ENCODE results near the gene CACNG1. TPM values are rescaled to one million over a fixed set of nuclear protein-coding genes. Genes with fewer than 3 reads are reported as not detected.

The CACNG1 gene
- total RNA-seq, 4 donors from 2014 or later, result not detected

- Histone ChIP-seq H3K4me1 (no peaks in the 10 kb centered on the region), H3K27ac (no peak overlapping the region), H3K9me3 (no peaks in the 10 kb centered on the region), H3K27me3 (no peaks in the 10 kb centered on the region), H3K36me3 (no peaks in the 10 kb centered on the region), H3K4me3 (no peak overlapping the region)
- in situ Hi-C loops (cut with MboI; ENCODE audit: low pct_ligation_motif_present in 1 of 4, low pct_unique_long_range_greater_than_20kb in 1 of 4, low sequenced_read_pairs in 3 of 4) (no loop called here), intact Hi-C loops (cut with DNase I; ENCODE audit: low total_unique reads) (no loop called here)
- TF ChIP-seq POLR2A (IDR thresholded peaks at IDR 0.05), result no peak
- TF ChIP-seq POLR2AphosphoS5 (IDR thresholded peaks at IDR 0.05), result no peak
- TF ChIP-seq, protein P1, sequence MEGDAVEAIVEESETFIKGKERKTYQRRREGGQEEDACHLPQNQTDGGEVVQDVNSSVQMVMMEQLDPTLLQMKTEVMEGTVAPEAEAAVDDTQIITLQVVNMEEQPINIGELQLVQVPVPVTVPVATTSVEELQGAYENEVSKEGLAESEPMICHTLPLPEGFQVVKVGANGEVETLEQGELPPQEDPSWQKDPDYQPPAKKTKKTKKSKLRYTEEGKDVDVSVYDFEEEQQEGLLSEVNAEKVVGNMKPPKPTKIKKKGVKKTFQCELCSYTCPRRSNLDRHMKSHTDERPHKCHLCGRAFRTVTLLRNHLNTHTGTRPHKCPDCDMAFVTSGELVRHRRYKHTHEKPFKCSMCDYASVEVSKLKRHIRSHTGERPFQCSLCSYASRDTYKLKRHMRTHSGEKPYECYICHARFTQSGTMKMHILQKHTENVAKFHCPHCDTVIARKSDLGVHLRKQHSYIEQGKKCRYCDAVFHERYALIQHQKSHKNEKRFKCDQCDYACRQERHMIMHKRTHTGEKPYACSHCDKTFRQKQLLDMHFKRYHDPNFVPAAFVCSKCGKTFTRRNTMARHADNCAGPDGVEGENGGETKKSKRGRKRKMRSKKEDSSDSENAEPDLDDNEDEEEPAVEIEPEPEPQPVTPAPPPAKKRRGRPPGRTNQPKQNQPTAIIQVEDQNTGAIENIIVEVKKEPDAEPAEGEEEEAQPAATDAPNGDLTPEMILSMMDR (IDR thresholded peaks at IDR 0.05), result no peak
- TF ChIP-seq EP300 (IDR thresholded peaks at IDR 0.05; ENCODE audit: low read depth), result no peak
- 88% methylated on average over 2 of the region's 2 CpGs; no CpG with 5 or more reads in 1 of the 2 donors for WGBS, 2 donors (ENCODE audit: low coverage in 1 of 2)
- no peak for DNase-seq
Measured at GRCh38 chr17:67003231-67003630, 41.1 kb upstream of the CACNG1 start.

GRCh38 chr17:67004181-67004580 is 40.2 kb upstream of the CACNG1 start:
- H3K4me3 ChIP-seq, result no peak overlapping the region
- no peaks in the 10 kb centered on the region for H3K36me3 ChIP-seq
- 74 to 80% methylated on average over 1 to 11 of the region's 11 CpGs for WGBS, 2 donors (ENCODE audit: low coverage in 1 of 2)
- DNase-seq, result no peak
- intact Hi-C loops (cut with DNase I; ENCODE audit: low total_unique reads) (no loop called here), in situ Hi-C loops (cut with MboI; ENCODE audit: low pct_ligation_motif_present in 1 of 4, low pct_unique_long_range_greater_than_20kb in 1 of 4, low sequenced_read_pairs in 3 of 4) (no loop called here)
- H3K9me3 ChIP-seq, result no peaks in the 10 kb centered on the region
- TF ChIP-seq POLR2A (IDR thresholded peaks at IDR 0.05) (no peak), POLR2AphosphoS5 (IDR thresholded peaks at IDR 0.05) (no peak), EP300 (IDR thresholded peaks at IDR 0.05; ENCODE audit: low read depth) (no peak)
- TF ChIP-seq, protein P1 (IDR thresholded peaks at IDR 0.05), result no peak
- H3K27ac ChIP-seq, result no peak overlapping the region
- no peaks in the 10 kb centered on the region for H3K27me3 ChIP-seq
- H3K4me1 ChIP-seq, result no peaks in the 10 kb centered on the region

- intact Hi-C loops (cut with DNase I; ENCODE audit: low total_unique reads) (no loop called here), in situ Hi-C loops (cut with MboI; ENCODE audit: low pct_ligation_motif_present in 1 of 4, low pct_unique_long_range_greater_than_20kb in 1 of 4, low sequenced_read_pairs in 3 of 4) (no loop called here)
- TF ChIP-seq EP300 (IDR thresholded peaks at IDR 0.05; ENCODE audit: low read depth), result no peak
- TF ChIP-seq POLR2AphosphoS5 (IDR thresholded peaks at IDR 0.05), result no peak
- no peak for TF ChIP-seq POLR2A (IDR thresholded peaks at IDR 0.05)
- TF ChIP-seq, protein P1 (IDR thresholded peaks at IDR 0.05), result no peak
- no peaks in the 10 kb centered on the region for H3K4me1 ChIP-seq
- no peak for DNase-seq
- H3K27ac ChIP-seq, result no peak overlapping the region
- H3K9me3 ChIP-seq, result no peaks in the 10 kb centered on the region
- WGBS, 2 donors (ENCODE audit: low coverage in 1 of 2), result 78 to 88% methylated on average over 5 to 6 of the region's 6 CpGs
- H3K4me3 ChIP-seq, result no peak overlapping the region
- H3K36me3 ChIP-seq, result no peaks in the 10 kb centered on the region
- no peaks in the 10 kb centered on the region for H3K27me3 ChIP-seq
Measured at GRCh38 chr17:67007266-67007665, 37.1 kb upstream of the CACNG1 start.

DNA sequence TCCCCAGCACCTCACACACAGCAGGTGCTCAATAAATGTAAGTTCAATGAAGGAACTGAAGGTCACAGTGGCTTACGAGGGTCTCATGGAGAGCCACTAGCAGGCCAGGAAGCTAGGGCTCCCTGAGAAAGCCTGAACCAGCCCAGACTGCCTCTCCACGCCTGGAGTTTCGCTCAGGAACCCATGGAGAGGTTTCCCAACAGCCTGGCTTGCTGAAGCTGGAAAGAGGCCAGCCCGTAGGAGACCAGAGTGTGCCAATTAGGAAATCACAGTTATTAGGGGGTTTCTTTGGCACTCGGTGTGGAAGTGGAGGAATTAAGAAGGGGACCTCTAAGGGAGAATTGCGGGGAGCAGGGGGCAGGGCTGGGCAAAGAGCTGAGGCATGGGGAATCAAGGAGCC is 36.3 kb upstream of the CACNG1 start:
- Histone ChIP-seq H3K9me3 (no peaks in the 10 kb centered on the region), H3K27ac (no peak overlapping the region), H3K4me1 (no peaks in the 10 kb centered on the region), H3K4me3 (no peak overlapping the region), H3K36me3 (no peaks in the 10 kb centered on the region), H3K27me3 (no peaks in the 10 kb centered on the region)
- TF ChIP-seq, protein P1 (IDR thresholded peaks at IDR 0.05), result no peak
- no peak for TF ChIP-seq POLR2AphosphoS5 (IDR thresholded peaks at IDR 0.05)
- intact Hi-C loops (cut with DNase I; ENCODE audit: low total_unique reads), result no loop called here
- in situ Hi-C loops (cut with MboI; ENCODE audit: low pct_ligation_motif_present in 1 of 4, low pct_unique_long_range_greater_than_20kb in 1 of 4, low sequenced_read_pairs in 3 of 4), result no loop called here
- DNase-seq, result no peak
- WGBS, 2 donors (ENCODE audit: low coverage in 1 of 2), result 40 to 90% methylated on average over 1 to 6 of the region's 6 CpGs
